GM18508 (cell line): ENCODE results near the gene RNF150.

ENCODE experiments used
- ATAC-seq: cut with Tn5 transposase; IDR thresholded peaks from one replicate; pipeline ENCODE4 v1.9.1; 2021; ENCODE audit warnings: moderate number of reproducible peaks; ENCODE audit not compliant: insufficient read depth, unreplicated experiment

RNF150 gene

DNA sequence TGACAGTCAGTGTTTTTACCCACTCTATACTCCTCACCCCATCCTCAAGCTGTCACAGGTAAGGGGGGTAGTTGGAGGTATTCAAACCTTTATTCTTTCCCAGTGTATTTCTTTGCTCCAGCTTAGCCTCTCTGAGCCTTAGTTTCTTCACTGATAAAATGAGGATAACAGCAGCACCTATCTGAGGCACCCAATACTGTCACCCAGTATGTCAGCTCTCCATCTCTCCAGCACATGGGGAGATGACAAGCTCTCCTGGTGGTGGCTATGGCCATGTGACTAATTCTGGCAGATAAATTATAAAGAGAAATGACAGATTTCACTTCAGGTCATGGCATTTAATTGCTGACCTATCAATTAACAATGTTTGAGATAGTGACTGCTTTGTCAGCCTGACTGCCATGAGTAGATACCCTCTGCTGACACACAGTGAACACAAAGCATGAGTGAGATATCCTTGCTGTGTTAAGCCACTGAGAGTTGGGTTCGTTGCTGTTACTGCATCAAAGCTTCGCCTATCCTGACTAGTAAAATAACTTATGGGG lies 200.7 kb downstream of the RNF150 start:
- ATAC-seq, result no peak

DNA sequence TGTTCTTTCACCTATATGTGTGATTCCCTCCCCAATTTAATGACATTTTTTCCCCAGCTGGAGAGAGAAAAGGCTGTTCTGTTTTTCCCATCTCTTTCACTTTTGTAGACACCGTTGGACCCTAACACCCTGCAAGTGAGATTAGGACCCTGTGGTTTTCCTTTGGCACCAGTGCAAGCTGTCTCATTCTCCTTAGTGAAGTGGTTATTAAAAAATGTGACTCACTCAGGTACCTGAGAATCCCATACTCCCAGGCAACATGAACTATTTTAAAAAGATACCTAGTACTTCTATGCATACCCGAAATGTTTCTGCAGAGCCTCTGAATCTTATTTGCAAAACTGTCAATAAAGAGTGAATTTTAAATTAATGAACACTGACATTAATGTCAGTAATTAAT lies 201.4 kb downstream of the RNF150 start:
- no peak for ATAC-seq

DNA sequence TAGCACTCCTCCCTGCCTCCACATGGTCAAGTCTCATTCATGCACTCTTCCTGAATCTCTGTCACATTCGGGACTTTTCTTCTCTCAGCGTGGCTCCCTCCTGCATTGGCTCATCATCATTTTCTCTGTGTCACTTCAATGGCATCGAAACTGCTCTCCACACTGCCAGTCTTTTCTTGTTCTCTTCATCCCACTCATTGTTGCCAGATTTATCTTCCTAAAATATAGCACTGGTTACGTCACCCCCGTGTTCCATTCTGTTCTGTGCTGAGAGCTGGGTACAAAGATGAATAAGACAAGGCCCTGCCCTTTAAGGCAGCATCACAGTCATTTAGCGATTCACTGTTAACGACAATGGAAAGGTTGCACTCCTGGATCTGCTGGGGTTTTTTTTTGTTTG lies 202.7 kb downstream of the RNF150 start:
- no peak for ATAC-seq

DNA sequence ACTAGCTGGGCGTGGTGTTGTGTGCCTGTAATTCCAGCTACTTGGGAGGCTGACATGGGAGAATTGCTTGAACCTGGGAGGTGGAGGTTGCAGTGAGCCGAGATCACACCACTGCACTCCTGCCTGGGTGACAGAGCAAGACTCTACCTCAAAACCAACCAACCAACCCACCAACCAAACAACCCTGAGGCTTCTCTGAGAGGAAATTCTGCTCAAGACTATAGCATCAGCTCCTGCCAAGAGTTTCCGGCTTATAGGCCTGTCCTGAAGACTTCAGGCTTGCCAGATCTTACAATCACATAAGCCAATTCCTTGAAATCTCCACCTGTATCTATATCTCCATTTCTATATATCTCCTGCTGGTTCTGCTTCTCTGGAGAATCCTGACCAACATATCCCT lies 203.3 kb downstream of the RNF150 start:
- ATAC-seq, result no peak

DNA sequence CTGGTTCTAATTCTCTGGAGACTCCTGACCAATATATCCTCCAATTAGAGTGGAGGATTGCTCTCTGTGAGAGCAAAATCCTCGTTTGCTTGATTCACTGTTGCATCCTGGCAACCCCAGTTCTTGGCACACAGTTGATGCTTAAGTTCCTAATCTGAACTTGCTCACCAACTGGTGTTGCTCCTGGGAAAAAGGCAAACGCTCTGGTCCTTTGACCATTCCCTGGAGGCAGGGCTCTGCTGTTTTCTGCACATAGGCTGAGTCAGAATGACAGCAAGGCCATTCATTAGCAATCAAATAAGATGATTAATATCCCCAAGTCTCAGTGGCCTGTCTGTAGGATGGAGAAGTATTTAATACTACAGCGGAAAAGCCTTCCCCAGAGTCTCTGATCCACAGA lies 204.4 kb downstream of the RNF150 start:
- ATAC-seq, result no peak

DNA sequence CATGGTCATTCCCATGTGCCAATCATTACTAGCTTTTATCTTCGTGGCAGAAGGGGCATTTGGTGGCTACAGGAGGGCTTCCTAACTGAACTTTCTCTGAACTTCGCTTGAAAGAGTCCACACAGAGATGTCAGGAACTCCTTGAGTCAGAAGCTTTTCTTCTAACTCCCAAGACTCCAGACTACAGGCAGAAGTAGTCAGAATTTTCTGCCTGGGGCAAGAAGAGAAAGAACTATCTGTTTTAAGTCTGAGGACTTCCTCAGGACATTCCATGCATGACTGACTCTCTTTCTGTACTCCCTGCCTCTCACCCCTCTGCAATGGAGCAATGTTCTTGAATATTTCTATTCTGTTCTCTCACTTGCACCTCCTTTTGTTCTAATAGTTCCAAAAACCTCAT lies 206.6 kb downstream of the RNF150 start:
- no peak for ATAC-seq

DNA sequence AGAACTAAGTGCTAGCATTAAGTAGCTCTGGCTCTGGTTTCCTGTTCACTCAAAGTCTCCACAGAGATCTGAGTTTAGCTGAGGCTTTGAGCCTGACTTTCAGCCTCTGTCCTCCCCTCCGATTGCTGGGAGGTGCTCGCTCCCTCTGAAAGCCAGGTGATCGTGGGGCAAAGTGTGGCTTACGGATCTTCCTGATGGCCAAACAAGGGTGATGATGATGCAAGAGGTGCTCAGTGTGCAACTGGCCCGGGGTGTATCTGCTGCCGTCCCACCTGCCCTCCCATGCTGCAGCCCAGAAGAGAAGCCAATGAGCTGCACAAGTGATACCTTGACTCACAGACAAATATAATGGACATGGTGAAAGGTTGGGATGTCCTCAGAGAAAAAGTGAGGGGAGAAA lies 207.9 kb downstream of the RNF150 start:
- ATAC-seq, result no peak

DNA sequence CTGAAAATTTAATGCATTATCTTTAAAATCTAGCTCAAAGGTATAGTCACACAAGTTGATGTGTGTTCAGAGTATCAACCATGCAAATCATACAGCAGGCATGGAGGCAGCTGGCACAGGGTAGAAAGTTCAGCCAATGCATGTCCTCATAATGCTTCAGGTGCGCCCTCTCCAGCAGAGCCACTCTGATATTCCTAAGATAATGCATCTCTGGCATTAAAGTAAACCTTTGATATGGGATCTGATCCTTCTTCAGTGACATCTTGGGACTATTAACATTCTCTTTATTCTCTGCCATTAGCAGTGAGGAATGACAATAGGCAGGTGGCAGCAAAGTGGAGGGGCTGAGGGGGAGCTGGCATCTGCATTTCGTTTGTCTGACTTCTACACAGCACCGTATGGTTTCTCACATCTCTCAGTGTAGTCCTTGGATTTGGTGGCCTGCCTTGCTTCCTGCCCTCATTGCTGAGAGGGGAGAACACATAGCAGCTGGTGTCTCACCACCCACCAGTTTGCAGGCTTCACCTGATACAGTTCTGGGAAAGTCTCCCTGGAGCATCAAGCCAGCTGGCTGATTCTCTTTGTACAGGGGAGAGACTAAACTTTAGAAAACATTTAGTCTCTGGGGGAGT lies 208.4 kb downstream of the RNF150 start:
- ATAC-seq, result no peak

DNA sequence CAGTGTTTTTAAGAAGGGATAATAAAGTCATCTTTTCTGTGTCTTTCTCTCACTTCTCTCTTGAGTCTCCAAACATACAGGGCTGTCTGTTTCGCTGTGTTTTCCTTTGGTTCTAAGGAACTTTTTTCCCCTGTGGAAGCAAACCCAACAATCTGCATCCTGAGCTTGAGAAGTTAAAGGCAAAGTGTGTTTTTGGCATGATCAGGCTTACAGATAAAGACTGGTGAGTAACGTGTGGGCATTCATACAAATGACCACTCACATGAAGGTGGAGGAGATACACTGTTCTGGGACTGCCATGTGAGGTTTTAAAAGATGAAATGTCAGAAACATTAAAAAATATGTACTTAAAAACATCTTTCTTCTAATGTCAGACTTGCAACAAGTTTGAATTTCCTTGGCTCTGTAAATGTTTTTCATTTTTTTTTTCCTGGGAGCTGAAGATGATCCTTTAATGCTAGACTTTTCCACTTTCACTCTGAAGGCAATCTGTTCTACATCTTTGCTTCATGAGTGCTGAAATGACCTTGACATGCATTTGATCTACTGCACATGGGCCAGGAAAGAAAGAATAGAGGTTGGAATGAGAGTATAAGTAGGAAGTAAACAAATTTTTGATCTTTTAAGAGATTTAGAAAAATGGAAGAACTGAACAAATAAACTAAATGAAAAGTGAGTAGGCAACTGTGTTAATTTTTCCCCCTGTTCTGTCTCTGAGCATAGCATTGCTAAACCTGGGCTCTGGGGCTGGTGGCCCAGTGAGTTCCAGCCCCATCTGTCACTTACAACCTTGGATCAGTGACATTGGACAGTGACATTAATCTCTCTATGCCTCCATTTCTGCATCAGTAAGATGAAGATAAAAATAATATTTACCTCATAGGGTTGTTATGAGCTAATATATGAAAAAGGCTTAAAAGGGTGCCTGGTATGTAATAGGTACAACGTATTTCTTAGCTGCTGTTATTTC lies 226.0 kb downstream of the RNF150 start:
- ATAC-seq, result no peak

DNA sequence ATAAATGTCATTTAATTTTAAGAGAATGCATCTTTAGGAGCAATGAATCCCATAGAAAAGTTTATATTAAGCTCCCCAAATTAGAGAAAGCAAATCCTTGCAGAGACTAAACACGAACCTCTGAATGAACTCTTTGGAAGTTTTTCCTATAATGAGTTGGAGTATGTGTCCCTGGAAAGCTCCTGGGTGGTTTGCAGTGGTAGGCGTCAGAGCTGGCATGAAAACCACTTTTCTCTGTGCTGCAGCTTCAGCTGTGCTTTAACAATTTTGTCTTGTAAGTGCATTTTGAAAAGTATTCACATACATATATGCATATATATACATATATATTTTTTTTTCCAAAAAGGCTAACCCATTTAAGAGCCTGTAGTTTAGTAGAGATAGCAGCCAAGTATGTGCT lies 228.4 kb downstream of the RNF150 start:
- ATAC-seq, result no peak

DNA sequence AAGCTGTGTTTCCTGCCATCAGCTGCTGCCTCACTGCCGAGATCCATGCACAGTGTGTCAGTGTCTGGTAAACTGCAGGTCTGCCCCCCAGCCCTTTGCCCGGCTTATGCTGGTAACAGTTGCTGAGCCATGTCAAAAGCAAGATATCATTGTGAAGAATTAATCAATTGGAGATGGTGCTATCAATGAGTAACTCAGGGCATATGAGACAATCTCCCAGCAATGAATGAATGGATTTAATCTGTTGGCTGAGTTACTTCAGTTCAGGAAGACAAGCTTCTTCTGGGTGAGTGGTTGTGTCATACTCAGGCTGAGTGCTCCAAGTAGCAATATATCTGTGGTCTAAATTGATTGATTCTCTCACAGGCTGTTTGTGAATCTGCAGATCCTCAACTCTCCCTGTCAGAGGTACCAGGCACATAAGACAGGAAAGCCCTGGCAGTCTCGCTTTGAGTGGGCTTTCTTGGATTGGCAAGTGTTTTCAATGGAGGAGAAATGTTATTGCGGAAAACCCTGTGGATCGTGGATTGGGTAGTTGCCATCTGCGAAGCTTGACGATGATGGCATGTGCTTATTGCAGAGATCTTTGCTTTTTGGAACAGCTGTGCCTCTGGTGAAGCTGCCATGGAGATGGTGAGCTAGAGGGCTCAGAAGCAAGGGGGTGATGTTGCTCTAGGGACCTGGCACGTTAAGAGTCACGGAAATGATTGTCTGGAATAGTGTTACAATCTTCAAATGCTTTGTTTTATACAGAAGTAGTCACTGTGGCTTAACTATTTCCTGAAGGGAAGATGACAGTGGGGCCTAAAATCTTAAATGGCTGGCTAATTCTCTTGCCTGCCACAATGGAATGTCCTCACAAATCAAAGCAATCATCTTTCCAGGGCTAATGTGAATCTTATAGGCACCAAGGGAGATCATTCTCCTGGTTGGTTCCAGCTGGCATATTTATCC lies 229.5 kb downstream of the RNF150 start:
- ATAC-seq, result no peak

DNA sequence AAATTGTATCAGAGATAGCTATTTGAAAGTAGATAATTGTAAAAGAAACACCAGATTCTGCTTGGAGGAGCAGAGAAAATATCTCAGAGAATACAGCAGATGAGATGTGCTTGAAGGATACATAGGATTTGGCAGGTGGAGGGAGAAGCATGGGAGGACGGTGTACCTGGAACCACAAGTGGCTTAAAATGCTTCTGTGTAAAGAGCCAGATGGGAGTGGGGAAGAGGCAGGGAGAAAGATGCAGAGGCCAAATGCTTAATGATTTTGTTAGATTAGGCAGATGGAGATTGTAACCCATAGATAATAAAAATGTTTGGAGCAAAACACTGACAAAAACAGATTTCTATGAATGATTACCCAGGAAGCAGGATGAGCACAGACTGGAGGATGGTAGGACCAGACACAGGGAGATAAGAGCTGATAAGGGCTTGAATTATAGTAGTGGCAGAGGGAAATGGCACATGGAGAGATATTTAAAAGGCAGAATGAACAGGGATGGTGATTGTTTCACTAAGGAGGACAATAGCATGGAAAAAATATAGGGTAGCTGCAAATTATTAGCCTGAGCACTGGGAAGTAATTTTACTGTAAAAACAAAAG lies 231.4 kb downstream of the RNF150 start:
- ATAC-seq, result no peak

DNA sequence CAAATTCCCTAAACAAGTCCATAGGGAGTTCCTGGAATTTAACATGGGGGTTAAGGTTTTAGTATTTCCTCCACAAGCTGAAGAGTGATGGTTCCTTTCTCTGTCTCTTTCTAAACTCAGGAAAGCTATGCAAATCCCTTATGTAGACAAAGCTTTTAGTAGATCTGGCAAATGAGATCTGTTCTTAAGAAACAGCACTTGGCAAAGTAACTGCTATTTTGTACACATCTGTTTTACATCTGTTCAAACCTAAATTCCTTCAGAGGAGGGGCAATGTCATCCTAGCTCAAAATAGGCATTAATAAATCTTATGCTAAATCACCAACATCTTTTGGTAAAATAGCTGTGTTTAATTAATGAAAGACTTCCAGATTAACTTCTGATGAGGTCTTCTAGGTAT lies 239.3 kb downstream of the RNF150 start:
- no peak for ATAC-seq

DNA sequence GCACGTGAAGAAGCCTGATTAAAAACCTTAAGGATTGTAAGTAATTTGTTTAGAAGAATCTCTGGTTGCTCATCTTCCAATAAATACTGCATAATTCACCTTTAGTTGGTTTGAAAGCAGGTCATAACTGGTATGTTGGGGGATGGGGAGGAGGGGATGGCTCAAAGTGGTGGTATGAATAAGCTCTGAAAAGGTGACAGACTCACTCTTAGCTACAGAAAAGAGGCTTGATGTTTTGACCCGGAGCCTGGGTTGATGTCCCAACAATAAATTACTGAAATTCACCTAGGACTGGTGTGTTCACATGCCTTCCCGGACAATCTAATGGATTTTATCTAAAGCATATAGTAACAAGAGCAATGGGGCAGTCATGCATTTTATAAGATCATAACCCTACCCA lies 245.2 kb downstream of the RNF150 start:
- no peak for ATAC-seq

DNA sequence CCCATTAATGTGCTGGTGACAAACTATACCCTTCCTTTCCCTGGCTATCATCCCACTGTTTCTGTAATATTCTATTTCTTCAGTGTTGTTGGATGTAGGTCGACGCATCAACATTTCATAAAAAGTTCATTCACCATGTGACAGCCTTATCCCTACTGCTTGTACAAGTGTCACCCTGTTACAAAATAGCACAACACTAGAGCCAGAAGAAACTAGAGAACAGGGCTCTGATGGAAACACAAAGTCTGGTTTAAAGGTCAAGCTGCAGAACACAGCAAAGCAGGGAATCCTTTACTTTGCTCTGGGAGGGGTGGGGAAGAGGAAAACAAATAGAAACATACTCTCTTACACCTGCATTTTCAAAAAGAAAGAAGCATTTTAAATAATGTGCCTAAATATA lies 245.8 kb downstream of the RNF150 start:
- ATAC-seq, result no peak

DNA sequence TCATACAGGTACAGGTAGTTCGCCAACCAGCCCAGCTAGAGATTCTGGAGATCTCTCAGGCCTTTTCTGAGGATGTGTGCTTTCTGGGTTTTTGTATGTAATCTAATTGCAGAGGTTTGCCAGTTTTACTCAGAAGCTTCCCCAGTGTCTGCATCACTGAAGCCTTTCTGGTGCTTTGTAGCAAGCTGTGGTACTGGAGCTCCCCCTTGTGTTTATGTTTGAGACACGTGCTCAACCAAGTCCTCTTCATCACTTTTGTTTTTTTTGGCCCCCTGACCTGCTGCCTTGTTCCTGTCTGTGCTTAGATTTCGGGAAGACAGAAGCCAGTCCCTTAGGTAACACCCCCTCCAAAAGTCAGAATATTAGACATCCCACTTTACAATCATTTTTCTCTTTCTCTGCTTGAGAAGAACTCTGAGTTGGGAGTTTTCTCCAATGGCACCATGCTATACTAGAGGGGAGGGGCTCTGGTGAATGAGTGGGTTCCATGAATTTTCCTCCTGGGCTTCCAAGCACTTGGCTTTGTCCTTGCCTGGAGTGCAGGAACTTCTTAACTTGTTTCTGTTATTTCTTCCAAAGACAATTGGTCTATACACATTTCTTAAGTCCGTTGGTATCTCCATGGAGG lies 248.7 kb downstream of the RNF150 start:
- peak; percentile 81 for ATAC-seq

DNA sequence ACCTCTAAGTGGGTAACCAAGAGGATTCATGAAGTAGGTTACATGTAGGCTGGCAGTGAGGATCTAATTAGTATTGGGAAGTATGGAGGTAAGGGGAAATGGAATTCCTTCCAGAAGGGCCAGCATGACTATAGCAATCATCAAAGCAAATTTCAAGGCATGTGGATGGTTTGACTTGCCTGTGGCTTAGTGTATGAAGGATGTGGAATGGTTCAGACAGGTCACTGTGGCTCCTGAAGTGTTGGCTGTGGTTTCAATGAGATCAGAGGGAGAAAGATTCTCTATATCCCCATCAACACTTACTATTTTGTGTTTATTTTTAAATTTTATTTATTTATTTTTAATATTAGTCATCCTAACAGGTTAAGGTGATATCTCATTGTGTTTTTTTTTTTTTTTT lies 255.5 kb downstream of the RNF150 start:
- ATAC-seq, result no peak

DNA sequence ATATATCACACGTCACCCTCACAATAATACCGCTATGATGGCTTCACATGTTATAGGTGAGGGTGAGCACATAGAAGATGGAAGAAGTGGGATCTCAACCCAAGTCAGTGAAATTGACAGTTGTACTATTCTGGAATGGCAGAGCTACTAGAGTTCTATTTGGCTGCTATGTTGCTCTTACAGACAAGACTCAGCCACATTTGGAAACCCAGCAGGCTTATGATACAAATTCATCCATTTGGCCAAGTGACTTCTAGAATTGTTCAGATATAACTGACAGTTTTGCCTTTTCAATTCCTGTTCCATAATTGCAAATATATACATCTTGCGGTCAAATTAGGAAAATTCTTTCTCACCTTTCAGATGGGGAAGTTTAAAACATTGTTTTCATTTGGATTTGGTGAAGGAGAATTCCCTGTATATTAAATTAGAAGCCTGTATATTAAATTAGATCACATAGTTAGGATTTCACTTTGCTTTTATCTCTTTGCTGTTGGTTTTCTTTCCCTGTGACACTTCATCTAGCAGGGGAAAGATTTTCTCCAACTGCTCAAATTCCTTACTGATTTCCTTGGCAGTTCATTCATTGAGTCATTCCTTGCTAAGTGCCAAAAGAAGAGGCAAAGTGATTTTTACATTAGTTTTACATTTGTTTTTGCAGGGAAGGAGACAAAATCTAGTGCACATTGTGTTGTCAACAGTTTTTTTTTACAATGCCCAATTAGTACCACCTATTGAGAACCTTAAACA lies 256.5 kb downstream of the RNF150 start:
- ATAC-seq, result no peak
